HG03521 (cell line): Measurements from ENCODE around the gene DSG2.
"Not testable (repeated sequence)": the region's sequence is repeated elsewhere in the genome, so short reads cannot be mapped to it uniquely, and the experiment has no call there.

Source experiments
- ATAC-seq: cut with Tn5 transposase; IDR thresholded peaks from one replicate; pipeline ENCODE4 v1.9.1; 2021; ENCODE audit warnings: mild to moderate bottlenecking, moderate library complexity; ENCODE audit not compliant: unreplicated experiment

DSG2 gene

GRCh38 chr18:31497836-31498573 is at the start of gene DSG2:
Gene DSG2, plus strand, starts transcription at chr18:31498177. Its CDS starts 75 bp downstream, at chr18:31498252.
- ATAC-seq = peak; percentile 60

- no peak for ATAC-seq
Measured at GRCh38 chr18:31450409-31450808, 47.6 kb upstream of the DSG2 start.

- ATAC-seq = no peak
Measured at GRCh38 chr18:31451625-31452024, 46.4 kb upstream of the DSG2 start.

GRCh38 chr18:31454066-31454708 is 43.8 kb upstream of the DSG2 start:
- ATAC-seq = no peak

GRCh38 chr18:31469629-31470028 is 28.3 kb upstream of the DSG2 start:
- ATAC-seq = no peak

GRCh38 chr18:31478688-31479087 is 19.3 kb upstream of the DSG2 start:
- no peak for ATAC-seq

- no peak for ATAC-seq
Measured at GRCh38 chr18:31482051-31482450, 15.9 kb upstream of the DSG2 start.

- no peak for ATAC-seq
Measured at GRCh38 chr18:31483396-31483795, 14.6 kb upstream of the DSG2 start.

- ATAC-seq = no peak
Measured at GRCh38 chr18:31484461-31484860, 13.5 kb upstream of the DSG2 start.

- no peak for ATAC-seq
Measured at GRCh38 chr18:31486165-31486564, 11.8 kb upstream of the DSG2 start.

GRCh38 chr18:31487246-31488015 is 10.5 kb upstream of the DSG2 start:
- ATAC-seq = no peak

- ATAC-seq = no peak
Measured at GRCh38 chr18:31489311-31489710, 8.7 kb upstream of the DSG2 start.

- ATAC-seq = peak; percentile 76
Measured at GRCh38 chr18:31490387-31490786, 7.6 kb upstream of the DSG2 start.

- no peak for ATAC-seq
Measured at GRCh38 chr18:31490833-31491232, 7.1 kb upstream of the DSG2 start.

GRCh38 chr18:31491586-31491985 is 6.4 kb upstream of the DSG2 start:
- no peak for ATAC-seq

- ATAC-seq = no peak
Measured at GRCh38 chr18:31492671-31493070, 5.3 kb upstream of the DSG2 start.

- no peak for ATAC-seq
Measured at GRCh38 chr18:31493171-31493570, 4.8 kb upstream of the DSG2 start.

GRCh38 chr18:31493941-31494340 is 4.0 kb upstream of the DSG2 start:
- no peak for ATAC-seq

GRCh38 chr18:31494705-31495244 is 3.2 kb upstream of the DSG2 start:
- ATAC-seq = not testable (repeated sequence)

- no peak for ATAC-seq
Measured at GRCh38 chr18:31497404-31497835, 557 bp upstream of the DSG2 start.
